Esophagus squamous epithelium (tissue), 4 donors: ENCODE results near the gene RABGEF1.

Experiments
- POLR2A ChIP-seq, 4 donors: fragments of 450-650 bp; IDR thresholded peaks; one replicate each; pipeline ENCODE4 v1.6.1; 2017; ENCODE audit warnings: antibody characterized with exemption in 4 of 4, mild to moderate bottlenecking in 4 of 4, moderate library complexity in 3 of 4
- TF ChIP-seq, protein P1 (sequence below), 6 experiments: fragments of 450-650 bp in 4 of 6; fragments of 200-600 bp in 2 of 6; sonication (generic) in 2 of 6; IDR thresholded peaks; one replicate each; pipeline ENCODE4 v1.5.1; 2016 to 2019; ENCODE audit warnings: antibody characterized with exemption in 6 of 6, mild to moderate bottlenecking in 4 of 6, moderate library complexity in 4 of 6

- TF ChIP-seq, protein P1, sequence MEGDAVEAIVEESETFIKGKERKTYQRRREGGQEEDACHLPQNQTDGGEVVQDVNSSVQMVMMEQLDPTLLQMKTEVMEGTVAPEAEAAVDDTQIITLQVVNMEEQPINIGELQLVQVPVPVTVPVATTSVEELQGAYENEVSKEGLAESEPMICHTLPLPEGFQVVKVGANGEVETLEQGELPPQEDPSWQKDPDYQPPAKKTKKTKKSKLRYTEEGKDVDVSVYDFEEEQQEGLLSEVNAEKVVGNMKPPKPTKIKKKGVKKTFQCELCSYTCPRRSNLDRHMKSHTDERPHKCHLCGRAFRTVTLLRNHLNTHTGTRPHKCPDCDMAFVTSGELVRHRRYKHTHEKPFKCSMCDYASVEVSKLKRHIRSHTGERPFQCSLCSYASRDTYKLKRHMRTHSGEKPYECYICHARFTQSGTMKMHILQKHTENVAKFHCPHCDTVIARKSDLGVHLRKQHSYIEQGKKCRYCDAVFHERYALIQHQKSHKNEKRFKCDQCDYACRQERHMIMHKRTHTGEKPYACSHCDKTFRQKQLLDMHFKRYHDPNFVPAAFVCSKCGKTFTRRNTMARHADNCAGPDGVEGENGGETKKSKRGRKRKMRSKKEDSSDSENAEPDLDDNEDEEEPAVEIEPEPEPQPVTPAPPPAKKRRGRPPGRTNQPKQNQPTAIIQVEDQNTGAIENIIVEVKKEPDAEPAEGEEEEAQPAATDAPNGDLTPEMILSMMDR (IDR thresholded peaks at IDR 0.05): no peak
- TF ChIP-seq POLR2A (IDR thresholded peaks at IDR 0.05): no peak
These were observed 6.5 kb upstream of the RABGEF1 start for GRCh38 chr7:66734006-66734405.
